Neural progenitor cell (in vitro differentiated cells): ENCODE results near the gene HS3ST5.

Source experiments
- CTCF ChIP-seq: fragments of 200-600 bp; sonication (generic); IDR thresholded peaks from 2 replicates; pipeline ENCODE4 v1.5.1; 2017; ENCODE audit warnings: antibody characterized with exemption, mild to moderate bottlenecking
- EZH2 ChIP-seq: fragments of 200-600 bp; sonication (generic); IDR thresholded peaks from 2 replicates; pipeline ENCODE4 v1.6.1; 2017; ENCODE audit warnings: antibody characterized with exemption, mild to moderate bottlenecking, moderate library complexity
- EZH2phosphoT487 ChIP-seq: fragments of 200-600 bp; sonication (generic); IDR thresholded peaks from 2 replicates; pipeline ENCODE4 v1.6.1; 2017; ENCODE audit warnings: antibody characterized with exemption

- no peak for TF ChIP-seq CTCF
- no peak for TF ChIP-seq EZH2
- no peak for TF ChIP-seq EZH2phosphoT487
These were observed 3.1 kb downstream of the HS3ST5 start for GRCh38 chr6:114339706-114340105.
